Measurements from ENCODE around the gene PKDCC.

PKDCC gene

DNA sequence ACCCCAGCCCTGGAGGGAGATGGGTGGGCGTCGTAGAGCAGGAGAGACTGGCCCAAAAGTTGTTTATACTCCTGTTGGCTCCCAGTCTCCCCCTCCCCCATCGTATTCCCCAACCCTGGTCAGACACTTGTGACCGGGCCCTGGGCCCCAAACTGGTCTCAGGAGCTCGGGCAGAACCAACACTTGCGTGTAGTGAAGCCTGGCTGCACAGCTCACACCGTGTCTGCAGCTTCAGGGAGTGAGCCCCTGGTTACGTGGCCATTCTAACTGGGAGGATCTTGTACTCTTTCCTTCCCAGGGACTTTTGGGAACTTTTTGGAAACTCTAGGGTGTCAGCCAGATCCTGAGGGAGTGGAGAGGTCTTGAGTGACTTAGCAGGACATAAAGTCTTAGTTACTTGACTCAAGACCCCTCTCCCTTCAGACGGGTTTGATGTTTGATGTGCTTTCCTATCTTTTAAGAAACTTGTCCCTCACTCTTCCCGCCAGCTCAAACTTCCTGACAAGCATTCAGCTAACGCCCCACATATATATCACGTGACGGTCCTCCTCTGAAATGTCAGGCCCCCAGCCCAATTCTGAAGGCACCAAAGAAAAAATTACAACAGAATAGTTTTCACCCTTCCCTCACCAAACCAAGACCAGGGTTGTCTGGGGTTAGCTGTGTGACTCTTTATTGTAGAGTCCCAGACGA, 2.3 kb downstream of the PKDCC start:
- DNase-seq: no peak

DNA sequence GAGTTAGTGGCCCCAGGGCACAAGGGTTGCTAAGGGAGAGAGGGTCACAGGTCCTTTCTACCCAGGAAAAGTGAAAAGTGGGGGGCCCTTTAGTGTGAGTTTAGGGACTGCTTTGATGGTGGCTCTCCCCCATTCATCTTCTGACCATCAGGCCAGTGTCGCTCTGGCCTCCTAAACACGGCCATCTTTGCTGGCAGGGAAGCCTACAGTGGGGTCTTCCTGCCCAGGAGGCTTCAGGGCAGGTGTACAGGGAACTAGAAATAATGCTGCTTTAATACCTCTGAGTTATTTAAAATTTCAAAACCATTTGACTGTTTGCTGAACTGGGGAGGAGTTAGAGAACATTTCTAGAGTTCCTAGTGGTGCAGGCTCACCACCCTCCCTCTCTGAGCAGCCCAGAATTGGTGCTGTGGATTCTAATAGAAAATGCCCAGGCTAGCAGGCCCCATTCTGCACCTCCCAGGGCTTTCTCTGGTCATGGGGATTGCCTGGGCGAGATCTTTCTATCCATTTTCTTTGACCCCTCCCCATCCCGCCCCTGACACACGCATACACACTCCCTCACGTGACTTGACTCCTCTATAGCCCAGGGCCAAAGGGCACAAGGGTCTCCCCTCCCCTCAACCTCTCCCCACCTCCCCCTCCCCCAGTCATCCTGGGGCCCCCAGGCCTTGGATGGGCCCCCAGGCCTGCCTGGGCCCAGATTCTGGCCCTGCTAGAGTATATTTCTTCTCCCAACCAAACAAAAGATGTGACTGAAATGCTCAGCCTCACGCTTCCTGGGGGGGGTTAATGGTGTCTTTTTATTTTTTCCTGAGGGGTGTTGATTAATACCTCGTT, 3.1 kb downstream of the PKDCC start:
- no peak for DNase-seq

GRCh38 chr2:42051543-42052235, 3.9 kb downstream of the PKDCC start:
- no peak for DNase-seq

DNA sequence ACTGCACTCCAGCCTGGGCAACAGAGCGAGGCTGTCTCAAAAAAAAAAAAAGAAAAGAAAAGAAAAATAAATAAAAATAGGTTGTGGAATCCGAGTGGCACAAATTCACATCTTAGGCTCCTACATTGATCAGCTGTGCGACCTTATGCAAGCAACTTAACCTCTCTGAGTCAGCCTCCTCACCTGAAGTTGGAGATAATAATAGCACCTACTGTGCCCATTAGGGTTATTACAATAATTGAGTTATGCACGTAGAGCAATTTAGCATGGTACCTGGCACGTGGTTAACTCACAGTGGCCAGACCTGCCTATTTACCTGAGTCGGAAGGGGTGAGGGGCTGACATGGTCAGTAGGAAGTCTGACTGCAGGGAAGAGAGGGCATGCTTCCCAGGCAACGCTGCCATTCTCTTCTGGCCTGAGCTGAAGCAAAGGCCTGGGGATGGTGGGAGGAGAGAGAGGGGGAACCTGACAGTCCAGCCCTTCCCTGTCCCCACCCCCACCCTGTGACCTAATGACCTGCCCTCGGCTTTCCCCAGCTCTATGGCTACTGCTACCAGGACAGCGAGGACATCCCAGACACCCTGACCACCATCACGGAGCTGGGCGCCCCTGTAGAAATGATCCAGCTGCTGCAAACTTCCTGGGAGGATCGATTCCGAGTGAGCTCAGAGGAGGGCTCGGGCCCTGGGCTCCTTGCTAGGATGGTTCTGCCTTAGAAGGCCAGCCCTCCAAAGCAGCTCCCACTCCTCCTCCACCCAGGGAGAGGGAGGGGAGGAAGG, 5.1 kb downstream of the PKDCC start:
- DNase-seq: no peak

- no peak for DNase-seq
These were observed 5.6 kb downstream of the PKDCC start for GRCh38 chr2:42053482-42053790.

- no peak for DNase-seq
These were observed 6.2 kb downstream of the PKDCC start for GRCh38 chr2:42053791-42054701.

DNA sequence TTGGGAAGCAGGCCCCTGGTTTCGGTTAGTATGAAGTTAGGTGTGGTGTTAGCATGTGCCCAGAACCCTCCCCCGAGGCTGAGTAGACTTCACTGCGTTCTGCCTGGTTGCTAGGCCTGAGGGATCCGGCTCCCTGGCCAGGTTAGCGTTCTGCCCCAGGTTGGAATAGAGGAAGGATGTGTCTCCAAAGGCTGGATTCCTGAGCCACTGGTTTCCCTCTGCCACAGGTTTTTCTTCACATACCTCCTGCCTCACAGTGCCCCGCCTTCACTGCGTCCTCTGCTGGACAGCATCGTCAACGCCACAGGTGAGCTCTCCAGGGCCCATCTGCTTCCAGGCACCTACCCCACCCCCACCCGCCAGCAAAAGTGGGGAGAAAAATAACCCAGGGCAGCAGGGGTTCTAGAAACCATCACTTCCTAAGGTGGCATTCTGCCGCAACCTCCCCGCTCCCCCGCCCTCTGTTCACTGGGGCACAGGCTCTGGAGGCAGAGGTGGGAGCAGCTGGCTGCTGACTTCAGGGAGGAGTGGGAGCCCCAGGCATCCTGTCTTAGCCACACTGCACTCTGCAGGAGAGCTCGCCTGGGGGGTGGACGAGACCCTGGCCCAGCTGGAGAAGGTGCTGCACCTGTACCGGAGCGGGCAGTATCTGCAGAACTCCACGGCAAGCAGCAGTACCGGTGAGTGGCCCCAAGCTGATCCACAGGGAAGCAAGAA, 7.1 kb downstream of the PKDCC start:
- DNase-seq: no peak

- DNase-seq: no peak
These were observed 8.0 kb downstream of the PKDCC start for GRCh38 chr2:42055573-42056514.

DNA sequence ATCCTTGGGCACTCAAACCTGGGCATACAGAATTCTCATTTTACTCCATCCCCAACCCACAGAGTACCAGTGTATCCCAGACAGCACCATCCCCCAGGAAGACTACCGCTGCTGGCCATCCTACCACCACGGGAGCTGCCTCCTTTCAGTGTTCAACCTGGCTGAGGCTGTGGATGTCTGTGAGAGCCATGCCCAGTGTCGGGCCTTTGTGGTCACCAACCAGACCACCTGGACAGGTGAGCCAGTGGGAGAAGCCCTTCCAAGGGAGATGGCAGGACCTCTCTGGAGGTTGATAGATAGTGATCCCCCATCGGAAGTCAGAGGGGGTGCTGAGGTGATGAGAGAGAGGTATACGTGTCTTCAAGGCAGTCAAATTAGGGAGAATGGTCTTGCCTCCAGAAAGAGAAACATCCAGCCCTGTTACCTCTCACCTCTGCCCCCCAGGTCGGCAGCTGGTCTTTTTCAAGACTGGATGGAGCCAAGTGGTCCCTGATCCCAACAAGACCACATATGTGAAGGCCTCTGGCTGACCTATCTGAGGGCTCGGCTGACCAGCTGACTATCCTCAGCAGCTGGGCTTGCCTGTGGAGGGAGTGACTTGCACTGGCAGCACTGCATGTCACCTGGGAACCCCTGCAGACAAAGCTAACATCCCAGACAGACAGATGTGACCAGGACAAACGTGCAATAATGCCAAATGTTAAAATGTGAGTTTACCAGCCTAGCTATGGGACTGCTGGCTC, 9.5 kb downstream of the PKDCC start:
- no peak for DNase-seq

GRCh38 chr2:42057902-42058450, 10.2 kb downstream of the PKDCC start:
- DNase-seq: no peak

- no peak for DNase-seq
These were observed 11.6 kb downstream of the PKDCC start for GRCh38 chr2:42059261-42059898.

DNA sequence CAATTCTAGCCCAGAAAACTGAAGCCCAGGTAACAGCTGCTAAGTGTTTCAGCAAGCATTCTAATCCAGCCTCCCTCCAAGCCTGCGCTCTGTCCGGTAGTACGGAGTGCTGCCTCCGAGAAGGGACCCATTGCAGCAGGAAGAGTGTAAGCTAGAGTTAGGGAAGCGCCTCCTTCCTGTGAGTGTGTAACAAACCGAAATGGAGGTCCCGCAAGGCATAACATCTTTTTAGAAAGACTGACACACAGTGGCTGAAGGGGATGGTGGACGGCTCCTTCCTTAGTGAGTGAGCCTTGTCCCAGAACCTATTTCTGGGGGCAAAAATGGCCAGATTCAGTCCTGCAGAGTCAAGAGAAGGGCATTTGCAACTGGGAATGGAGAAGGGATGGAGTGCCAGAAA, 12.2 kb downstream of the PKDCC start:
- no peak for DNase-seq

DNA sequence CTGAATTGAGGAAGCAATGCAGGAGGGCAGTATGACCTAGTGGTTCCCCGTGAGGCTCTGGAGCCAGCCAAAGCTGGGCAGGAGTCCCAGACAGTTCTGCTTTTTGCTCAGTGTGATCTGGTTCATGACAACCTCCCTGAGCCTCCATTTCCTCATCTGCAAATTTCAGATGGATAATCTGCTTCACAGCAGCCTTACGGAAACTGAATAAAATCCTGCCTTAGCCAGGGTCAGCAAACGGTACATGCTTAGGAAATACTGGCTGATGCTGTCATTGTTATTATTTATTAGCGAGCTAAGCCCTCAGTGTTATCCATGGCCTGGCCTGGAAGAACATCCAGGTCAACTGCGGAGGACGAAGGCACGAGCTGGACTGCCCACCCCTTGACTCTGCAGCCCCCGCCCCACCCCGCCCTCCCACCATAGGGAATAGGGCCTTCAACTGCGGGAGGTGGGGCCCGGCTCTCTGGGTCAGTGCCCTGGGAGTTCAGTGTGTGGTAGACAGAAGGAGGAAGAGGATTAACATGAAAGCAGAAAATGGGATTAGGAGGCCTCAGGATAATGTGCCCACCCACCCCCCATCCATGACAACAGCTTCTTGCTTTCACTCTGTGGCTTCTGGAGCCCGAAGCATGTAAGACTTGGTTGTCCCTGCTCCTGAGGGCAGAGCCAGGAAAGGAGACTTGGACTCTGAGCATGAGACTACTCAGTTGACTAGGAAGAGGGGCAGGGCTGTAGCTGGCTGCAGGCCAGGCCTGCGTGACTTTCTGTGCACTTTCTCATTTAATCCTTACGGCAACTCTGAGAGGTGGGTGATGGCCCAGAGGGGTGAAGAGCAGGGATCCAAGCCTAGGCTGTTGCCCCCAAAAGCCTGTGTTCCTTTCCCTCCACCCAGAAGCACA, 13.1 kb downstream of the PKDCC start:
- DNase-seq: no peak

DNA sequence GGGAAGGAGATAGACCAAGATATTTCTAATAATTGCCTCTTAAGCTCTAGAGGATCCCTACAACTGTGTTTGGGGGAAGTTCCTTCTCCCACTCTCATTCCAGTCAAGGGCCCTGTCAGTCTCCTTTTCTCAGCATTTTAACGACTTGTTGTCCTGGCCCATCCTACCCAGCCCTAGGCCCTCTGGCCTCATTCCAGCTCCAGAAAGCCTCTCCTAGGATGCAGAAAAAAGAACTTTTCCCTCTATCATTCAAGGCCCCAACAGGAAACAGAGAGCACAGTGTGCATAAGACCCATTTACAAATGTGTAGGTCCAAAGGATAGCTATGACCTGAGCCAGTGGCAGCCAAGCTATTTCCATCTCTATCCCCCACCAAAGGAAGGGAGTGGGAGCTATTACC, 14.0 kb downstream of the PKDCC start:
- DNase-seq: no peak

DNA sequence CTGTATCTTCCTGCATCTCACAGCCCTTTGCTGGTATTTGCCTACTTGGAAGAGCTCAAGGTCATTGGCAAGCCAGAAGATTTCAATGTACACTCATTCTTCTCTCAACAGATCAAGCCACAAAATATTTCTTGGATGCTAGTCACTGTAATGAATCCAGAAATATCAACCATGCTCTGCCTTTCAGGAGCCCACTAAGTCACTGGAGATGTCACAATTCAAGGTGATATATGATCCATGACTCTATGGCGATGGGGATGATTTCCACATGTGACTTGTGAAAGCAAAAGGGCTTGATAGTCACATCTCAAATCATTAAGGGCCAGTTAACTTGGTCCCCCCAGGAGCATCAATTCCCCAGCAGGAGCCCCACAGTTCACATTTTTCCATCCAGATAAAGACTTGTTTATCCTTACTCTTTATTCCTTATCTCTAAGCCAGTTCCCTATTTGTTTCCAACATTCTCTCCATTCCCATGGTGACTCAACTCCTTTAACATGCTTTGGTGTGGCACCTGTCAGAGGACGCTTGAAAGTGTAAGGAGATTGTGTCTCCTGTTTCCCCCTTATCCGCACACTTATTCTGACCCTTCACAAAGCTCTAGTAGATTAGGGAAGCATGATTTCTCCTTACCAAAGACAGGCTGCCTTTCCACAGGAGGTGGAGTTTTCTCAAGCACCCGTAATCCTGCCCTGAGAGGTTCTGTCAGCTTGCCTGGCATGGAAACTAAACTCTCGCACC, 15.8 kb downstream of the PKDCC start:
- DNase-seq: no peak

GRCh38 chr2:42064417-42064942, 16.7 kb downstream of the PKDCC start:
- DNase-seq: no peak

Data from GOT3 (cell line).